GM23248 (cell line): Measurements from ENCODE around the gene PTEN. TPM values are rescaled to one million over a fixed set of nuclear protein-coding genes. Genes with fewer than 3 reads are reported as not detected.
A peak's percentile ranks its signal among the peaks of the same experiment; 100 is the strongest.
"Not testable (repeated sequence)": the region's sequence is repeated elsewhere in the genome, so short reads cannot be mapped to it uniquely, and the experiment has no call there.

ENCODE experiments used
- DNase-seq: peaks from one replicate; pipeline ENCODE4 v3.0.0-alpha.2; 2015
- H2AFZ ChIP-seq: fragments of 200-600 bp; sonication (generic); 2 replicates; pipeline ENCODE4 v1.6.1; 2016; ENCODE audit warnings: antibody characterized with exemption
- H3F3A ChIP-seq: fragments of 200-600 bp; sonication (generic); 2 replicates; pipeline ENCODE4 v1.6.1; 2016; ENCODE audit warnings: mild to moderate bottlenecking, antibody characterized with exemption, mixed run types; ENCODE audit not compliant: insufficient read depth
- H3K27ac ChIP-seq: fragments of 200-600 bp; sonication (generic); 2 replicates; pipeline ENCODE4 v1.5.1; 2016; ENCODE audit warnings: mild to moderate bottlenecking
- H3K27me3 ChIP-seq: fragments of 200-600 bp; sonication (generic); replicated peaks from 2 replicates; pipeline ENCODE4 v1.6.1; 2016; ENCODE audit warnings: mild to moderate bottlenecking; ENCODE audit not compliant: insufficient read depth
- H3K36me3 ChIP-seq: fragments of 200-600 bp; sonication (generic); 2 replicates; pipeline ENCODE4 v1.6.1; 2016; ENCODE audit warnings: low read depth, mild to moderate bottlenecking
- H3K4me1 ChIP-seq: fragments of 200-600 bp; sonication (generic); 2 replicates; pipeline ENCODE4 v1.6.1; 2016; ENCODE audit warnings: mild to moderate bottlenecking; ENCODE audit not compliant: insufficient read depth
- H3K4me2 ChIP-seq: fragments of 200-600 bp; sonication (generic); one replicate; pipeline ENCODE4 v1.6.1; 2016; ENCODE audit warnings: mild to moderate bottlenecking; ENCODE audit not compliant: unreplicated experiment
- H3K4me3 ChIP-seq: fragments of 200-600 bp; sonication (generic); 2 replicates; pipeline ENCODE4 v1.5.1; 2016; ENCODE audit warnings: mild to moderate bottlenecking
- H3K79me2 ChIP-seq: fragments of 200-600 bp; sonication (generic); 2 replicates; pipeline ENCODE4 v1.6.1; 2016; ENCODE audit warnings: mild to moderate bottlenecking; ENCODE audit not compliant: insufficient read depth
- H3K9ac ChIP-seq: fragments of 200-600 bp; sonication (generic); 2 replicates; pipeline ENCODE4 v1.6.1; 2016; ENCODE audit warnings: mild to moderate bottlenecking
- H3K9me2 ChIP-seq: fragments of 200-600 bp; sonication (generic); 2 replicates; pipeline ENCODE4 v1.6.1; 2016; ENCODE audit warnings: mixed run types, mild to moderate bottlenecking, moderate library complexity; ENCODE audit not compliant: insufficient read depth
- H3K9me3 ChIP-seq: fragments of 200-600 bp; sonication (generic); one replicate; pipeline ENCODE4 v1.6.1; 2017; ENCODE audit warnings: low read depth
- H4K20me1 ChIP-seq: fragments of 200-600 bp; sonication (generic); 2 replicates; pipeline ENCODE4 v1.6.0; 2016; ENCODE audit not compliant: insufficient read depth
- EZH2 ChIP-seq: fragments of 200-600 bp; sonication (generic); IDR thresholded peaks from 2 replicates; pipeline ENCODE4 v1.6.1; 2018; ENCODE audit warnings: antibody characterized with exemption, mild to moderate bottlenecking; ENCODE audit not compliant: insufficient read depth, poor library complexity, severe bottlenecking
- EZH2phosphoT487 ChIP-seq: fragments of 200-600 bp; sonication (generic); IDR thresholded peaks from 2 replicates; pipeline ENCODE4 v1.6.1; 2018; ENCODE audit warnings: antibody characterized with exemption, moderate library complexity, mild to moderate bottlenecking, low read depth; ENCODE audit not compliant: insufficient read depth
- WGBS, 2 experiments: methylation state at CpG; one replicate each; pipeline ENCODE4 v1.1.6; 2015 to 2017; ENCODE audit warnings: low lambda C conversion rate in 2 of 2, low coverage in 1 of 2; ENCODE audit errors: missing lambda C conversion rate in 2 of 2; 5-methylcytosine and 5-hydroxymethylcytosine counted together
- in situ Hi-C: fragments of 300-500 bp; cut with MboI; formaldehyde crosslinking; loops from 2 replicates; pipeline ENCODE4 v1.15.0; 2020
- polyA plus RNA-seq: library from polyadenylated mRNA; unstranded; fragments of >200 nt; fragmentation: Nextera tagmentation; extraction: Ambion mirVana; gene quantifications from 2 replicates; pipeline ENCODE4 v1.2.1, GENCODE V29; 2016
- total RNA-seq: library from RNA; depleted of rRNA; stranded (reverse); fragments of >200 nt; shearing (Covaris generic); gene quantifications from 2 replicates; pipeline ENCODE4 v1.2.3, GENCODE V29; 2014

Gene PTEN
- total and polyA plus RNA-seq, 2 experiments from 2014 or later, result 35.5 to 93.9 TPM

DNA sequence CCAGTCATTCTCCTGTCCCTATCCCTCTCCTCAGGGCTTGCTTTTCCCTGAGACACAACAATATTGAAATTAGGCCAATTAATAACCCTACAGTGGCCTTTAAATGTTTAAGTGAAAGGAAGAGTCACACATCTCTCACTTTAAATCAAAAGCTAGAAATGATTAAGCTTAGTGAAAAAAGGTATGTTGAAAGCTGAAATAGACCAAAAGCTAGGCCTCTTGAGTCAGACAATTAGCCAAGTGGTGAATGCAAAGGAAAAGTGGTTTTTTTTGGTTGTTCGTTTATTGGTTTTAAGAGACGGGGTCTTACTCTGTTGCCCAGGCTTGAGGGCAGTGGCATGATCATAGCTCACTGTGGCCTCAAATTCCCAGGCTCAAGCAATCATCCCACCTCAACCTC lies 35.7 kb upstream of the PTEN start:
- DNase-seq, result no peak
- Histone ChIP-seq H3K9ac (no peak overlapping the region), H3K79me2 (no peaks in the 10 kb centered on the region), H3K9me2 (no peaks in the 10 kb centered on the region), H3K27me3 (no peaks in the 10 kb centered on the region), H3K9me3 (no peaks in the 10 kb centered on the region), H3F3A (no peaks in the 10 kb centered on the region), H3K4me3 (no peak overlapping the region), H3K27ac (no peak overlapping the region), H2AFZ (no peak overlapping the region), H3K36me3 (no peaks in the 10 kb centered on the region), H4K20me1 (no peaks in the 10 kb centered on the region), H3K4me1 (no peaks in the 10 kb centered on the region), H3K4me2 (no peak overlapping the region)
- in situ Hi-C loops, result no loop called here
- WGBS, 2 experiments, result 56 to 59% methylated on average over 2 of the region's 2 CpGs
- TF ChIP-seq EZH2, result no peak
- no peak for TF ChIP-seq EZH2phosphoT487

DNA sequence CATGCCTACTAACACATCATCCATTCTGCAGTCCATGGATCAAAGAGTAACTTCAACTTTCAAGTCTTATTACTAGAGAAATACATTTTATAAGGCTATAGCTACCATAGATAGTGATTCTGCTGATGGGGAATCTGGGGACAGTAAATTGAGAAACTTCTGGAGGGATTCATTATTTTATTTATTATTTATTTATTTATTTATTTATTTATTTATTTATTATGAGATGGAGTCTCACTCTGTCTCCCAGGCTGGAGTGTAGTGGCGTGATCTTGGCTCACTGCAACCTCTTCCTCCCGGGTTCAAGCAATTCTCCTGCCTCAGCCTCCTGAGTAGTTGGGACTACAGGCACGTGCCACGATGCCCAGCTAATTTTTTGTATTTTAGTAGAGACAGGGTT lies 34.4 kb upstream of the PTEN start:
- 80 to 88% methylated on average over 4 of the region's 4 CpGs for WGBS, 2 experiments
- H3K36me3 ChIP-seq, H3K27ac ChIP-seq, H3K4me2 ChIP-seq, H3F3A ChIP-seq, H3K9ac ChIP-seq, in situ Hi-C loops, H4K20me1 ChIP-seq, H3K79me2 ChIP-seq, H2AFZ ChIP-seq, H3K9me3 ChIP-seq, DNase-seq, H3K4me1 ChIP-seq, H3K4me3 ChIP-seq, H3K9me2 ChIP-seq, H3K27me3 ChIP-seq: not testable (repeated sequence)

DNA sequence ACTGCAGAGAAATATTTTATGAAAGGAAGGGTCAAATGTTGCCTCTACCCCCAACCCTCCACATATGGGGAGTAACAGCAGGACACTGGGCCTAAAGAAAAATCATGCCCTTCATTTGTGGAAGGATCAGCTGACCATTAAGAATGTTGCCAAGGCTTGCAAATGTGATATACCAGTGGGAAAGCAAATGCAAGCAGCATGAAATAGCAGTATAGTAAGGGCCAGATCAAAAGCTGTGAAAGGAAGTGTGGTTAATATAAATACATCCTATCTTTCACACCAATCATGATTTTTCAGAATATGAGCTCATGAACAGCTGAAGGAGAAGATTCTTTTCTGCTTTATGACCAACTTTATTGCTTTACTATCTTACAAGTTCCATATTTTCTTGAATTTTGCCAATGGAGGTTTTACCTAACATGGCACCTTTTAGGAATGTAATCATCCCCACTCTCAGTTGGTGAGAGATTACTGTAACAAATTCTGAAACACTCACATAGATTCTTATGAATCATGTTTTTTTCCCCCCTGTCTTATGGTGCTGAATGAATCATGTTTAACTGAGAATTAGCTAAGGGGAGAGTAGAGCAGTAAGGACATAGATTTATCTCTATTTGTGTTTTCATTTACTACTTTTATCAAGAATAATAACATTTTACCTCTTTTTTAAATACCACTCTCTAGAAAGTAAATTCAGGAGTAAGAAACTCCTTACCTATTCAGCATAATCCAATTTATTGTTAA lies 33.3 kb upstream of the PTEN start:
- Histone ChIP-seq H3K27ac (no peak overlapping the region), H3K27me3 (no peaks in the 10 kb centered on the region), H4K20me1 (no peaks in the 10 kb centered on the region), H3K9ac (no peak overlapping the region), H2AFZ (no peak overlapping the region), H3K4me1 (no peaks in the 10 kb centered on the region), H3K36me3 (no peaks in the 10 kb centered on the region), H3F3A (no peaks in the 10 kb centered on the region), H3K4me2 (no peak overlapping the region), H3K79me2 (no peaks in the 10 kb centered on the region), H3K4me3 (no peak overlapping the region), H3K9me3 (no peaks in the 10 kb centered on the region), H3K9me2 (no peaks in the 10 kb centered on the region)
- DNase-seq, result peak; percentile 26
- TF ChIP-seq EZH2 (no peak), EZH2phosphoT487 (no peak)
- in situ Hi-C loops, result no loop called here

DNA sequence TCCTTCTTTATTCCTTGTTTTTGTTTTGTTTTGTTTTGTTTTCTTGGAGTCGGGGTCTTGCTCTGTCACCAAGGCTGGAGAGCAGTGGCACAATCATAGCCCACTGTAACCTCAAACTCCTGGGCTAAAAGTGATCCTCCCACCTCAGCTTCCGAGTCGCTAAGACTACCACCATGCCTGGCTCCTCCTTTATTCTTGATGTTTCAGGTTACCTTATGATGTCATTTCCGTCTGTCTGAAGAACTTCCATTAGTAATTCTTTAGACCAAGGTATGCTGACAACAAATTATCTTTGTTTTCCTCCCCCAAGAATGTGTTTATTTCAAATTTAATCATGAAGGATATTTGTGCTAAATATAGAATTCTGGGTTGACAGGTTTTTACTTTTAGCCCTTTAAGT lies 27.3 kb upstream of the PTEN start:
- TF ChIP-seq EZH2phosphoT487 (no peak), EZH2 (no peak)
- Histone ChIP-seq H2AFZ (no peak overlapping the region), H3K4me3 (no peak overlapping the region), H3K4me2 (no peak overlapping the region), H3K27ac (no peak overlapping the region), H3K9me3 (no peaks in the 10 kb centered on the region), H3K9ac (no peak overlapping the region), H3K4me1 (no peaks in the 10 kb centered on the region), H3K36me3 (no peaks in the 10 kb centered on the region), H3K27me3 (no peaks in the 10 kb centered on the region), H3K79me2 (no peaks in the 10 kb centered on the region), H3K9me2 (no peaks in the 10 kb centered on the region), H3F3A (no peaks in the 10 kb centered on the region), H4K20me1 (no peaks in the 10 kb centered on the region)
- in situ Hi-C loops, result no loop called here
- WGBS, 2 experiments, result 71% methylated on average over 4 of the region's 4 CpGs
- no peak for DNase-seq

DNA sequence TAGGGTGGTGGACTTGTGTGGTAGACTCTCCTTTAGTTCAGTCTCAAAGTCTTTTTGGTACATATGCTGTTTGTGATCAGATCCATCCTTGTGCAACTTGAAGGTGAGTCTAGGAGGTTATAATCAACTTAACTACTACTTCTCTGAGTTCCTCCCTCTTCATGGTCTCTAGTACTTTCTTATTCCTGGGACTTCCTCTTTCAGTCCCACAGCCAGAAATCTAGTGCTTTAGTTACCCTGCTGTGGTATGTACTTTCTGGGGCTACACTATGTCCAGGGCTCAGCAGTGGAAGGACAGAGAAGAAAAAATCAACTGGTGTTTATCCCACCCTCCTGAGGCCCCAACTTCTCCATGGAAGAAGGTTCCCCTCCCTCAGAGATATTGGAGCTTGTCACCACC lies 26.0 kb upstream of the PTEN start:
- no peak overlapping the region for H2AFZ ChIP-seq
- H3K27ac ChIP-seq, result no peak overlapping the region
- H3K9ac ChIP-seq, result no peak overlapping the region
- H4K20me1 ChIP-seq, result no peaks in the 10 kb centered on the region
- TF ChIP-seq EZH2 (no peak), EZH2phosphoT487 (no peak)
- no peaks in the 10 kb centered on the region for H3F3A ChIP-seq
- no peak for DNase-seq
- H3K4me2 ChIP-seq, result no peak overlapping the region
- no peaks in the 10 kb centered on the region for H3K27me3 ChIP-seq
- peaks cover 4% of the 10 kb centered on the region; the same call in 1 of the 2 replicates for H3K4me1 ChIP-seq
- no peak overlapping the region for H3K4me3 ChIP-seq
- H3K9me3 ChIP-seq, result no peaks in the 10 kb centered on the region
- H3K9me2 ChIP-seq, result no peaks in the 10 kb centered on the region
- no peaks in the 10 kb centered on the region for H3K36me3 ChIP-seq
- no peaks in the 10 kb centered on the region for H3K79me2 ChIP-seq
- in situ Hi-C loops, result no loop called here
